ENCODE measurements around the gene STX2. TPM values are rescaled to one million over a fixed set of nuclear protein-coding genes. Genes with fewer than 3 reads are reported as not detected.
"Not testable (repeated sequence)": the region's sequence is repeated elsewhere in the genome, so short reads cannot be mapped to it uniquely, and the experiment has no call there.

STX2 gene
- total RNA-seq, 2 experiments from 2014 or later = 13.4 to 14.1 TPM

DNA sequence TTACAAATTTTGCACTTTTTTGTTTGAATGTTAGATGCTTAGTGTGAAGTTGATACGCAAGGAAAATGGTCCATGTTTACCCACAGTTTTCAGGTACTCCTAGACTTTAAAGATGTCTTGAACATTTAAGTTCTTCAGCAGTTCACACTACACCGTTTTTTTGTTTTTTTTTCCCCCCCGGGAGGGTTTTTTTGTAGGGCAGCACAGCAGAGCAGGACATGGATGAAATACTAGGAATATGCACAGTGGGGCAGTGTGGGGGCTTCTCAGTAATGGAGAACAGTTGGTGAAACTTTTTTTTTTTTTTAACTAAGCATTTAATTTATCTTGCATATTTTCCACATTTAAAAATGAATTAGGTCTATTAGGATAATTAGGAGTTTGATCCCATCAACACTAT, 37.7 kb upstream of the STX2 start:
- no peak overlapping the region for H3K27ac ChIP-seq (ENCODE audit: low read depth in 1 of 2, low read length in 2 of 2)
- ChIA-PET CTCF (no interaction called here), POLR2A (interaction anchor here (1.4 kb wide), 1 partner anchor 38 kb away, joined by 4 read pairs; the partner anchor contains the start of gene STX2)
- intact Hi-C loops (cut with DNase I, micrococcal nuclease) = loop anchor here in 1 of 2 experiments (10.0 kb wide), 1 partner anchor 1058 kb away; no protein-coding TSS in a partner anchor
- no peak for DNase-seq
- TF ChIP-seq, protein P1, sequence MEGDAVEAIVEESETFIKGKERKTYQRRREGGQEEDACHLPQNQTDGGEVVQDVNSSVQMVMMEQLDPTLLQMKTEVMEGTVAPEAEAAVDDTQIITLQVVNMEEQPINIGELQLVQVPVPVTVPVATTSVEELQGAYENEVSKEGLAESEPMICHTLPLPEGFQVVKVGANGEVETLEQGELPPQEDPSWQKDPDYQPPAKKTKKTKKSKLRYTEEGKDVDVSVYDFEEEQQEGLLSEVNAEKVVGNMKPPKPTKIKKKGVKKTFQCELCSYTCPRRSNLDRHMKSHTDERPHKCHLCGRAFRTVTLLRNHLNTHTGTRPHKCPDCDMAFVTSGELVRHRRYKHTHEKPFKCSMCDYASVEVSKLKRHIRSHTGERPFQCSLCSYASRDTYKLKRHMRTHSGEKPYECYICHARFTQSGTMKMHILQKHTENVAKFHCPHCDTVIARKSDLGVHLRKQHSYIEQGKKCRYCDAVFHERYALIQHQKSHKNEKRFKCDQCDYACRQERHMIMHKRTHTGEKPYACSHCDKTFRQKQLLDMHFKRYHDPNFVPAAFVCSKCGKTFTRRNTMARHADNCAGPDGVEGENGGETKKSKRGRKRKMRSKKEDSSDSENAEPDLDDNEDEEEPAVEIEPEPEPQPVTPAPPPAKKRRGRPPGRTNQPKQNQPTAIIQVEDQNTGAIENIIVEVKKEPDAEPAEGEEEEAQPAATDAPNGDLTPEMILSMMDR (IDR thresholded peaks at IDR 0.05) = no peak
- ATAC-seq (ENCODE audit: poor library complexity) = no peak
- no peak overlapping the region for H3K27ac Mint-ChIP-seq
- no peak overlapping the region for H3K4me3 ChIP-seq (ENCODE audit: low read length)
- no peaks in the 10 kb centered on the region for H3K27me3 ChIP-seq (ENCODE audit: control insufficient read depth in 1 of 2, insufficient read depth in 2 of 2, low read length in 2 of 2)
- H3K27me3 Mint-ChIP-seq = no peaks in the 10 kb centered on the region
- peaks cover 49% of the 10 kb centered on the region for H3K36me3 ChIP-seq (ENCODE audit: insufficient read depth, low read length)
- peaks cover 56% of the 10 kb centered on the region for H3K4me1 Mint-ChIP-seq (ENCODE audit: low read depth)
- no peaks in the 10 kb centered on the region for H3K9me3 Mint-ChIP-seq
- H3K36me3 Mint-ChIP-seq (ENCODE audit: low read depth) = peaks cover 56% of the 10 kb centered on the region
- H3K9me3 ChIP-seq (ENCODE audit: control insufficient read depth in 1 of 2, insufficient read depth in 1 of 2, low read length in 2 of 2) = no peaks in the 10 kb centered on the region
- H3K4me3 Mint-ChIP-seq = no peak overlapping the region
- peaks cover 31% of the 10 kb centered on the region for H3K4me1 ChIP-seq (ENCODE audit: insufficient read depth, low read length)

DNA sequence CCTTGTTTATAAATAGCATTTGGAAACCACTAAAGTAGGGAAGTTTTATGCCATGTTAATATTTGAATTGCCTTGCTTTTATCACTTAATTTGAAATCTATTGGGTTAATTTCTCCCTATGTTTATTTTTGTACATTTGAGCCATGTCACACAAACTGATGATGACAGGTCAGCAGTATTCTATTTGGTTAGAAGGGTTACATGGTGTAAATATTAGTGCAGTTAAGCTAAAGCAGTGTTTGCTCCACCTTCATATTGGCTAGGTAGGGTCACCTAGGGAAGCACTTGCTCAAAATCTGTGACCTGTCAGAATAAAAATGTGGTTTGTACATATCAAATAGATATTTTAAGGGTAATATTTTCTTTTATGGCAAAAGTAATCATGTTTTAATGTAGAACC, 37.2 kb upstream of the STX2 start:
- no peaks in the 10 kb centered on the region for H3K27me3 Mint-ChIP-seq
- no peak overlapping the region for H3K4me3 ChIP-seq (ENCODE audit: low read length)
- peaks cover 56% of the 10 kb centered on the region for H3K36me3 Mint-ChIP-seq (ENCODE audit: low read depth)
- H3K4me1 ChIP-seq (ENCODE audit: insufficient read depth, low read length) = peaks cover 33% of the 10 kb centered on the region
- POLR2A ChIA-PET = interaction anchor here (1.4 kb wide), 1 partner anchor 37 kb away, joined by 4 read pairs; the partner anchor contains the start of gene STX2
- TF ChIP-seq, protein P1 (IDR thresholded peaks at IDR 0.05) = no peak
- DNase-seq (no peak), ATAC-seq (ENCODE audit: poor library complexity) (no peak)
- H3K27ac ChIP-seq (ENCODE audit: low read depth in 1 of 2, low read length in 2 of 2) = no peak overlapping the region
- H3K9me3 ChIP-seq (ENCODE audit: control insufficient read depth in 1 of 2, insufficient read depth in 1 of 2, low read length in 2 of 2) = no peaks in the 10 kb centered on the region
- H3K9me3 Mint-ChIP-seq = no peaks in the 10 kb centered on the region
- H3K27ac Mint-ChIP-seq = peak overlapping the region; percentile 87
- peaks cover 57% of the 10 kb centered on the region for H3K4me1 Mint-ChIP-seq (ENCODE audit: low read depth)
- H3K27me3 ChIP-seq (ENCODE audit: control insufficient read depth in 1 of 2, insufficient read depth in 2 of 2, low read length in 2 of 2) = no peaks in the 10 kb centered on the region
- CTCF ChIA-PET = no interaction called here
- intact Hi-C loops (cut with DNase I, micrococcal nuclease) = loop anchor here in 1 of 2 experiments (10.0 kb wide), 1 partner anchor 1059 kb away; no protein-coding TSS in a partner anchor
- H3K4me3 Mint-ChIP-seq = peak overlapping the region; percentile 43
- peaks cover 49% of the 10 kb centered on the region for H3K36me3 ChIP-seq (ENCODE audit: insufficient read depth, low read length)

DNA sequence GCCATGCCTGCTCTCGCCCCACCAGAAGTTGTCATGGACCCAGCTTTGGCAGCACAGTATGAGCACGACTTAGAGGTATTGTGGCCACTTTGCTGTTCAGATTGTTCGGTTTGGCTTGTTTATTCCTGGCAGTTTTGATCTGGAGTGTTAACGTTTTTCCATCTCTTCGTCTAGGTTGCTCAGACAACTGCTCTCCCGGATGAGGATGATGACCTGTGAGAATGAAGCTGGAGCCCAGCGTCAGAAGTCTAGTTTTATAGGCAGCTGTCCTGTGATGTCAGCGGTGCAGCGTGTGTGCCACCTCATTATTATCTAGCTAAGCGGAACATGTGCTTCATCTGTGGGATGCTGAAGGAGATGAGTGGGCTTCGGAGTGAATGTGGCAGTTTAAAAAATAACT, 36.7 kb upstream of the STX2 start:
- H3K4me3 ChIP-seq (ENCODE audit: low read length); POLR2A ChIA-PET; H3K9me3 Mint-ChIP-seq; H3K9me3 ChIP-seq (ENCODE audit: control insufficient read depth in 1 of 2, insufficient read depth in 1 of 2, low read length in 2 of 2); DNase-seq; H3K27me3 Mint-ChIP-seq; H3K27me3 ChIP-seq (ENCODE audit: control insufficient read depth in 1 of 2, insufficient read depth in 2 of 2, low read length in 2 of 2); H3K27ac ChIP-seq (ENCODE audit: low read depth in 1 of 2, low read length in 2 of 2); CTCF ChIA-PET; ATAC-seq (ENCODE audit: poor library complexity): not testable (repeated sequence)
- peak overlapping the region; percentile 87 for H3K27ac Mint-ChIP-seq
- Histone ChIP-seq H3K4me1 (ENCODE audit: insufficient read depth, low read length) (peaks cover 38% of the 10 kb centered on the region), H3K36me3 (ENCODE audit: insufficient read depth, low read length) (peaks cover 49% of the 10 kb centered on the region)
- intact Hi-C loops (cut with DNase I, micrococcal nuclease) = loop anchor here in 1 of 2 experiments (10.0 kb wide), 1 partner anchor 1059 kb away; no protein-coding TSS in a partner anchor
- H3K36me3 Mint-ChIP-seq (ENCODE audit: low read depth) = peaks cover 60% of the 10 kb centered on the region
- H3K4me3 Mint-ChIP-seq = peak overlapping the region; percentile 43
- peaks cover 60% of the 10 kb centered on the region for H3K4me1 Mint-ChIP-seq (ENCODE audit: low read depth)

DNA sequence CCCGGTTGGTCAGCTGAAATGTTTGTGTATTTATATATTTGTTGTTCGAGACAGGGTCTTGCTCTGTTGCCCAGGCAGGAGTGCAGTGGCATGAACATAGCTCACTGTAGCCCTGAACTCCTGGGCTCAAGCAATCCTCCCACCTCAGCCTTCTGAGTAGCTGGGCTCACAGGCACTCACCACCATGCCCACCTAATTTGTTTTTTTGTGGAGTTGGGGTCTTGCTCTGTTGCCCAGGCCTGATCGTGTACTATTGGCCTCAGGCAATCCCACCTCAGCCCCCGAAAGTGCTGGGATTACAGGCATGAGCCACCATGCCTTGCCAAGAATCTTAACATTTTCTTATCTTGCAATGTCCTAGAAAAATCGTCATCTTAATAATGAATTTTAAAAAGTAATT, 36.1 kb upstream of the STX2 start:
- H3K27ac ChIP-seq (ENCODE audit: low read depth in 1 of 2, low read length in 2 of 2) = no peak overlapping the region
- H3K4me3 ChIP-seq (ENCODE audit: low read length) = no peak overlapping the region
- H3K9me3 Mint-ChIP-seq = no peaks in the 10 kb centered on the region
- POLR2A ChIA-PET = no interaction called here
- DNase-seq (no peak), ATAC-seq (ENCODE audit: poor library complexity) (no peak)
- peaks cover 62% of the 10 kb centered on the region for H3K36me3 Mint-ChIP-seq (ENCODE audit: low read depth)
- CTCF ChIA-PET = no interaction called here
- peak overlapping the region; percentile 90 for H3K4me3 Mint-ChIP-seq
- H3K4me1 ChIP-seq (ENCODE audit: insufficient read depth, low read length) = peaks cover 36% of the 10 kb centered on the region
- H3K27me3 ChIP-seq (ENCODE audit: control insufficient read depth in 1 of 2, insufficient read depth in 2 of 2, low read length in 2 of 2) = no peaks in the 10 kb centered on the region
- peaks cover 49% of the 10 kb centered on the region for H3K36me3 ChIP-seq (ENCODE audit: insufficient read depth, low read length)
- H3K9me3 ChIP-seq (ENCODE audit: control insufficient read depth in 1 of 2, insufficient read depth in 1 of 2, low read length in 2 of 2) = peaks cover 0 to 5% of the 10 kb centered on the region in 2 experiments
- intact Hi-C loops (cut with DNase I, micrococcal nuclease) = loop anchor here in 1 of 2 experiments (10.0 kb wide), 1 partner anchor 1060 kb away; no protein-coding TSS in a partner anchor
- TF ChIP-seq, protein P1 (IDR thresholded peaks at IDR 0.05) = no peak
- no peaks in the 10 kb centered on the region for H3K27me3 Mint-ChIP-seq
- peak overlapping the region; percentile 87 for H3K27ac Mint-ChIP-seq
- H3K4me1 Mint-ChIP-seq (ENCODE audit: low read depth) = peaks cover 60% of the 10 kb centered on the region
